8988T (cell line): ENCODE results near the gene TRIM49D1.
"Not testable (repeated sequence)": the region's sequence is repeated elsewhere in the genome, so short reads cannot be mapped to it uniquely, and the experiment has no call there.

ENCODE experiments used
- DNase-seq: peaks from one replicate; pipeline ENCODE4 v3.0.0; 2011

TRIM49D1 gene

GRCh38 chr11:89922195-89922660, at the start of gene TRIM49D1:
TRIM49D1 (minus strand) TSS chr11:89922245; CDS start chr11:89917710, 4,535 bp downstream.
- DNase-seq, result no peak

GRCh38 chr11:89965737-89966136, 43.7 kb upstream of the TRIM49D1 start, which contains the start of gene TRIM64:
TRIM64 (plus strand) TSS chr11:89966037; CDS start chr11:89968504, 2,467 bp downstream.
- DNase-seq, result not testable (repeated sequence)

- DNase-seq, result not testable (repeated sequence)
Observed at GRCh38 chr11:89960833-89961232, 38.8 kb upstream of the TRIM49D1 start.

- not testable (repeated sequence) for DNase-seq
Observed at GRCh38 chr11:89923764-89924163, 1.7 kb upstream of the TRIM49D1 start, which contains the start of gene TRIM49D2. TRIM49D2 (plus strand) TSS chr11:89924064; CDS start chr11:89926762, 2,698 bp downstream.

GRCh38 chr11:89900809-89901208, 21.2 kb downstream of the TRIM49D1 start:
- DNase-seq, result not testable (repeated sequence)

- not testable (repeated sequence) for DNase-seq
Observed at GRCh38 chr11:89893245-89893644, 28.8 kb downstream of the TRIM49D1 start.

GRCh38 chr11:89877511-89877910, 44.5 kb downstream of the TRIM49D1 start:
- DNase-seq, result not testable (repeated sequence)

- DNase-seq, result not testable (repeated sequence)
Observed at GRCh38 chr11:89872588-89872987, 49.5 kb downstream of the TRIM49D1 start.

- DNase-seq, result not testable (repeated sequence)
Observed at GRCh38 chr11:89865223-89865622, 56.8 kb downstream of the TRIM49D1 start.

GRCh38 chr11:89863906-89864704, 57.9 kb downstream of the TRIM49D1 start:
- DNase-seq, result not testable (repeated sequence)
